Activated B cell treated with CpG ODN at 0.5 μM for 24 hours (primary cell): ENCODE results near the gene TCFL5. TPM values are rescaled to one million over a fixed set of nuclear protein-coding genes. Genes with fewer than 3 reads are reported as not detected.

Source experiments
- ATAC-seq: fragments of 200-7000 bp; cut with Tn5 transposase; one replicate; pipeline ENCODE4 v1.10.0; 2021; ENCODE audit warnings: low read depth, mild to moderate bottlenecking, moderate library complexity
- CTCF ChIA-PET: fragments of 350-600 bp; sonication (Branson Sonifier 250); formaldehyde crosslinking; loops from one replicate; lab custom pipeline; 2021; ENCODE audit warnings: antibody characterized with exemption; lab: Charles Lee
- POLR2A ChIA-PET: fragments of 350-600 bp; sonication (Branson Sonifier 250); formaldehyde crosslinking; loops from one replicate; lab custom pipeline; 2021; ENCODE audit warnings: antibody characterized with exemption; lab: Charles Lee
- DNase-seq: peaks from one replicate; pipeline ENCODE4 v3.0.0; 2022
- H3K27ac Mint-ChIP-seq: one replicate; pipeline ENCODE4 v1.8.0; 2020; ENCODE audit warnings: mixed read lengths
- H3K27me3 Mint-ChIP-seq: one replicate; pipeline ENCODE4 v1.8.0; 2021; ENCODE audit warnings: mixed read lengths
- H3K36me3 Mint-ChIP-seq: one replicate; pipeline ENCODE4 v1.8.0; 2021; ENCODE audit warnings: low read depth, mixed read lengths
- H3K4me1 Mint-ChIP-seq: one replicate; pipeline ENCODE4 v1.8.0; 2021; ENCODE audit warnings: mixed read lengths
- H3K4me3 Mint-ChIP-seq: one replicate; pipeline ENCODE4 v1.8.0; 2020; ENCODE audit warnings: mild to moderate bottlenecking, mixed read lengths
- H3K9me3 Mint-ChIP-seq: one replicate; pipeline ENCODE4 v1.8.0; 2020; ENCODE audit warnings: mixed read lengths
- CTCF ChIP-seq: fragments of 200-600 bp; IDR thresholded peaks from one replicate; pipeline ENCODE4 v1.8.0; 2022; ENCODE audit warnings: antibody characterized with exemption, mild to moderate bottlenecking
- intact Hi-C: fragments of 100-400 bp; cut with micrococcal nuclease; formaldehyde crosslinking; loops from one replicate; pipeline ENCODE4 v1.15.1; 2024
- total RNA-seq: library from RNA; stranded (reverse); gene quantifications from 2 replicates; pipeline ENCODE4 v1.2.3, GENCODE V29; 2022

Gene TCFL5
- total RNA-seq, 1 donor from 2014 or later: 54.5 TPM

GRCh38 chr20:62844182-62844581, 17.4 kb downstream of the TCFL5 start:
- H3K36me3 Mint-ChIP-seq: peaks cover 47% of the 10 kb centered on the region
- DNase-seq: no peak
- CTCF ChIA-PET: no interaction called here
- H3K4me1 Mint-ChIP-seq: peaks cover 8% of the 10 kb centered on the region
- POLR2A ChIA-PET: no interaction called here
- H3K4me3 Mint-ChIP-seq: no peak overlapping the region
- H3K27ac Mint-ChIP-seq: no peak overlapping the region
- H3K27me3 Mint-ChIP-seq: no peaks in the 10 kb centered on the region
- TF ChIP-seq CTCF: no peak
- intact Hi-C loops: no loop called here
- no peak for ATAC-seq
- H3K9me3 Mint-ChIP-seq: no peaks in the 10 kb centered on the region

- Mint-ChIP-seq H3K36me3 (peaks cover 44% of the 10 kb centered on the region), H3K27ac (no peak overlapping the region), H3K4me3 (no peak overlapping the region), H3K4me1 (peaks cover 8% of the 10 kb centered on the region), H3K27me3 (no peaks in the 10 kb centered on the region), H3K9me3 (no peaks in the 10 kb centered on the region)
- ChIA-PET CTCF (no interaction called here), POLR2A (no interaction called here)
- intact Hi-C loops: no loop called here
- TF ChIP-seq CTCF: no peak
- ATAC-seq (no peak), DNase-seq (no peak)
Measured at GRCh38 chr20:62843656-62844055, 18.0 kb downstream of the TCFL5 start.

GRCh38 chr20:62841705-62842212, 19.9 kb downstream of the TCFL5 start:
- no peak overlapping the region for H3K4me3 Mint-ChIP-seq
- H3K36me3 Mint-ChIP-seq: peaks cover 35% of the 10 kb centered on the region
- DNase-seq: no peak
- no peaks in the 10 kb centered on the region for H3K9me3 Mint-ChIP-seq
- no peaks in the 10 kb centered on the region for H3K27me3 Mint-ChIP-seq
- ChIA-PET POLR2A (interaction anchor here (1.0 kb wide), 1 partner anchor 48 kb away, joined by 3 read pairs; no protein-coding TSS in a partner anchor), CTCF (no interaction called here)
- intact Hi-C loops: no loop called here
- no peak for TF ChIP-seq CTCF
- ATAC-seq: no peak
- peaks cover 25% of the 10 kb centered on the region for H3K4me1 Mint-ChIP-seq
- H3K27ac Mint-ChIP-seq: no peak overlapping the region

- DNase-seq (no peak), ATAC-seq (no peak)
- no peak overlapping the region for H3K4me3 Mint-ChIP-seq
- H3K27me3 Mint-ChIP-seq: no peaks in the 10 kb centered on the region
- H3K36me3 Mint-ChIP-seq: peaks cover 26% of the 10 kb centered on the region
- peak overlapping the region; percentile 24 for H3K27ac Mint-ChIP-seq
- POLR2A ChIA-PET: interaction anchor here (0.8 kb wide), 1 partner anchor 14 kb away, joined by 3 read pairs; no protein-coding TSS in a partner anchor
- intact Hi-C loops: no loop called here
- peaks cover 28% of the 10 kb centered on the region for H3K4me1 Mint-ChIP-seq
- TF ChIP-seq CTCF: no peak
- CTCF ChIA-PET: no interaction called here
- H3K9me3 Mint-ChIP-seq: no peaks in the 10 kb centered on the region
Measured at GRCh38 chr20:62840244-62841197, 21.1 kb downstream of the TCFL5 start.

GRCh38 chr20:62839816-62840215, 21.8 kb downstream of the TCFL5 start:
- no peak for TF ChIP-seq CTCF
- CTCF ChIA-PET: no interaction called here

More at GRCh38 chr20:62839816-62840215, 21.8 kb downstream of the TCFL5 start:
- ATAC-seq (no peak), DNase-seq (no peak)
- peak overlapping the region; percentile 32 for H3K4me3 Mint-ChIP-seq
- H3K27me3 Mint-ChIP-seq: no peaks in the 10 kb centered on the region
- H3K36me3 Mint-ChIP-seq: peaks cover 26% of the 10 kb centered on the region
- peak overlapping the region; percentile 24 for H3K27ac Mint-ChIP-seq
- H3K9me3 Mint-ChIP-seq: no peaks in the 10 kb centered on the region
- intact Hi-C loops: no loop called here
- POLR2A ChIA-PET: no interaction called here
- H3K4me1 Mint-ChIP-seq: peaks cover 34% of the 10 kb centered on the region
